GM12878 (cell line): Measurements from ENCODE around the gene TRAF3. TPM values are rescaled to one million over a fixed set of nuclear protein-coding genes. Genes with fewer than 3 reads are reported as not detected.

ENCODE experiments used
- ATAC-seq: fragments of 200-7000 bp; cut with Tn5 transposase; 3 replicates; pipeline ENCODE4 v1.9.1; 2020; ENCODE audit warnings: mild to moderate bottlenecking, moderate library complexity
- BruUV-seq: library from RNA; stranded (reverse); fragments of 400-500 nt; replicated peaks from 2 replicates; lab custom pipeline; 2021; lab: Mats Ljungman, UMichigan
- CTCF ChIA-PET: fragments of 300-600 bp; sonication (Branson Sonifier 250); formaldehyde crosslinking; extraction: SDS; loops from one replicate; lab custom pipeline; 2021; ENCODE audit warnings: inconsistent platforms; lab: Yijun Ruan, JAX
- POLR2A ChIA-PET: fragments of 350-600 bp; formaldehyde crosslinking; extraction: SDS; loops from one replicate; lab custom pipeline; 2021; ENCODE audit warnings: inconsistent platforms; lab: Charles Lee
- RAD21 ChIA-PET: fragments of 300-600 bp; sonication (Branson Sonifier 250); formaldehyde crosslinking; loops from one replicate; lab custom pipeline; 2023; ENCODE audit warnings: antibody characterized with exemption; ENCODE audit not compliant: unreplicated experiment; lab: Charles Lee
- SMC1A ChIA-PET: fragments of 300-600 bp; sonication (Branson Sonifier 250); formaldehyde crosslinking; loops from one replicate; lab custom pipeline; 2023; ENCODE audit not compliant: unreplicated experiment, uncharacterized antibody; lab: Charles Lee
- DNase-seq: peaks from one replicate; pipeline ENCODE4 v3.0.0-alpha.2; 2011; ENCODE audit warnings: low read depth, low spot score
- FAIRE-seq: peaks from 3 replicates; lab custom pipeline; 2011; peaks lifted over from hg19 to GRCh38; lab: Jason Lieb, UNC
- H2AFZ ChIP-seq: 2 replicates; pipeline ENCODE4 v1.6.0; 2011; ENCODE audit warnings: low read depth, low read length, control low read depth; ENCODE audit not compliant: control insufficient read depth
- H3K27ac ChIP-seq: 2 replicates; pipeline ENCODE4 v1.5.1; 2011; ENCODE audit warnings: control low read depth; ENCODE audit not compliant: control insufficient read depth, insufficient read depth
- H3K27me3 ChIP-seq, 2 experiments: replicated peaks in 1 of 2; 2 replicates each; pipeline versions ENCODE4 v1.6.0 to v1.6.1; 2011; ENCODE audit warnings: low read length in 1 of 2; ENCODE audit not compliant: control insufficient read depth in 2 of 2, insufficient read depth in 2 of 2
- H3K36me3 ChIP-seq, 2 experiments: 2 replicates each; pipeline ENCODE4 v1.5.1; 2011; ENCODE audit warnings: low read length in 1 of 2; ENCODE audit not compliant: control insufficient read depth in 2 of 2, insufficient read depth in 2 of 2
- H3K4me1 ChIP-seq: 2 replicates; pipeline ENCODE4 v1.6.1; 2011; ENCODE audit warnings: mild to moderate bottlenecking, low read length, moderate library complexity, mixed read lengths; ENCODE audit not compliant: control insufficient read depth, insufficient read depth
- H3K4me2 ChIP-seq: 2 replicates; pipeline ENCODE4 v1.6.0; 2011; ENCODE audit warnings: control low read depth; ENCODE audit not compliant: control insufficient read depth, insufficient read depth
- H3K4me3 ChIP-seq: fragments of 200-600 bp; sonication (generic); 2 replicates; pipeline ENCODE4 v1.5.1; 2016
- H3K79me2 ChIP-seq: 2 replicates; pipeline ENCODE4 v1.6.0; 2011; ENCODE audit warnings: low read length; ENCODE audit not compliant: control insufficient read depth, insufficient read depth
- H3K9ac ChIP-seq: 2 replicates; pipeline ENCODE4 v1.8.0; 2011; ENCODE audit warnings: low read length, control low read depth, mixed read lengths; ENCODE audit not compliant: control insufficient read depth, insufficient read depth
- H3K9me3 ChIP-seq: replicated peaks from 3 replicates; pipeline ENCODE4 v1.5.1; 2011; ENCODE audit warnings: mild to moderate bottlenecking, low read length; ENCODE audit not compliant: control insufficient read depth, insufficient read depth
- H4K20me1 ChIP-seq: 2 replicates; pipeline ENCODE4 v1.6.0; 2011; ENCODE audit not compliant: control insufficient read depth, insufficient read depth
- EED ChIP-seq: sonication (generic); IDR thresholded peaks from 2 replicates; pipeline ENCODE4 v1.6.1; 2016; ENCODE audit warnings: antibody characterized with exemption, low read depth
- HDGF ChIP-seq: fragments of 450-650 bp; IDR thresholded peaks from 2 replicates; pipeline ENCODE4 v1.6.1; 2016; ENCODE audit warnings: antibody characterized with exemption
- IKZF1 ChIP-seq: fragments of 450-650 bp; conservative IDR thresholded peaks from 2 replicates; pipeline ENCODE4 v1.6.1; 2017; ENCODE audit warnings: antibody characterized with exemption, mild to moderate bottlenecking
- LARP7 ChIP-seq: fragments of 450-650 bp; IDR thresholded peaks from 2 replicates; pipeline ENCODE4 v1.6.1; 2017; ENCODE audit warnings: mild to moderate bottlenecking
- NFYB ChIP-seq: IDR thresholded peaks from 2 replicates; pipeline ENCODE4 v1.6.1; 2011; ENCODE audit warnings: low read depth, mild to moderate bottlenecking, low read length, improper control_type of control experiment, moderate library complexity; ENCODE audit not compliant: insufficient read depth
- NR2C2 ChIP-seq: IDR thresholded peaks from 2 replicates; pipeline ENCODE4 v1.6.1; 2011; ENCODE audit warnings: borderline replicate concordance, low read depth; ENCODE audit not compliant: control insufficient read depth, insufficient read length
- POLR2A ChIP-seq: IDR thresholded peaks from 2 replicates; pipeline ENCODE4 v1.6.1; 2011; ENCODE audit warnings: low read depth, mild to moderate bottlenecking, low read length
- POLR2AphosphoS2 ChIP-seq: IDR thresholded peaks from 2 replicates; pipeline ENCODE4 v1.6.1; 2011; ENCODE audit warnings: low read depth, mild to moderate bottlenecking, low read length, improper control_type of control experiment, moderate library complexity
- POLR2AphosphoS5 ChIP-seq: IDR thresholded peaks from 2 replicates; pipeline ENCODE4 v1.6.1; 2011; ENCODE audit warnings: mild to moderate bottlenecking, low read length, inconsistent platforms
- SMAD5 ChIP-seq: IDR thresholded peaks from 2 replicates; pipeline ENCODE4 v1.6.1; 2016; ENCODE audit warnings: antibody characterized with exemption, low read depth
- SREBF1 ChIP-seq: IDR thresholded peaks from 2 replicates; pipeline ENCODE4 v1.6.1; 2012; ENCODE audit warnings: mild to moderate bottlenecking, low read length
- SUPT20H ChIP-seq: IDR thresholded peaks from 2 replicates; pipeline ENCODE4 v1.6.1; 2011; ENCODE audit warnings: low read depth, mild to moderate bottlenecking, low read length, moderate library complexity, borderline replicate concordance; ENCODE audit not compliant: control insufficient read depth
- WGBS: methylation state at CpG from one replicate; pipeline ENCODE4 v1.1.6; 2016; ENCODE audit warnings: low lambda C conversion rate; ENCODE audit not compliant: insufficient replicate concordance, insufficient coverage; ENCODE audit errors: missing lambda C conversion rate; 5-methylcytosine and 5-hydroxymethylcytosine counted together
- in situ Hi-C: fragments of 300-500 bp; cut with MboI; formaldehyde crosslinking; loops from 9 replicates; pipeline ENCODE4 v1.14.3; 2018; ENCODE audit warnings: mixed read lengths
- intact Hi-C: fragments of 100-400 bp; cut with micrococcal nuclease; formaldehyde crosslinking; loops from one replicate; pipeline ENCODE4 v1.14.2; 2022; ENCODE audit not compliant: unreplicated experiment
- polyA plus RNA-seq, 11 experiments: library from polyadenylated mRNA; depleted of rRNA in 4 of 11; unstranded in 6 of 11; stranded (reverse) in 5 of 11; fragments of >200 nt; fragmentation: Nextera tagmentation in 4 of 11; fragmentation: Illumina TruSeq in 1 of 11; extraction: Ambion mirVana in 4 of 11; extraction: Trizol in 1 of 11; gene quantifications; 1 replicate in 1 of 11; 2 replicates in 10 of 11; pipeline versions ENCODE4 v1.2.1 to v1.2.3, GENCODE V29; 2011 to 2016; ENCODE audit warnings: inconsistent platforms in 2 of 11, missing spikeins in 2 of 11, low read depth in 1 of 11
- total RNA-seq, 4 experiments: library from RNA; depleted of rRNA in 3 of 4; stranded (reverse); fragments of >200 nt in 3 of 4; fragmentation: Illumina TruSeq in 1 of 4; extraction: Trizol in 1 of 4; gene quantifications; 2 replicates each; pipeline versions ENCODE4 v1.2.1 to v1.2.3, GENCODE V29; 2013 to 2021
- TF ChIP-seq, protein P1 (sequence below): IDR thresholded peaks from 2 replicates; pipeline ENCODE4 v1.6.1; 2012; ENCODE audit warnings: low read depth, low read length, improper control_type of control experiment

The TRAF3 gene
- total and polyA plus RNA-seq, 10 of the 15 experiments (the other 5 are each of a cell fraction or from before 2014, with no cell fraction given): 3.0 to 70.1 (median 36.5) TPM

DNA sequence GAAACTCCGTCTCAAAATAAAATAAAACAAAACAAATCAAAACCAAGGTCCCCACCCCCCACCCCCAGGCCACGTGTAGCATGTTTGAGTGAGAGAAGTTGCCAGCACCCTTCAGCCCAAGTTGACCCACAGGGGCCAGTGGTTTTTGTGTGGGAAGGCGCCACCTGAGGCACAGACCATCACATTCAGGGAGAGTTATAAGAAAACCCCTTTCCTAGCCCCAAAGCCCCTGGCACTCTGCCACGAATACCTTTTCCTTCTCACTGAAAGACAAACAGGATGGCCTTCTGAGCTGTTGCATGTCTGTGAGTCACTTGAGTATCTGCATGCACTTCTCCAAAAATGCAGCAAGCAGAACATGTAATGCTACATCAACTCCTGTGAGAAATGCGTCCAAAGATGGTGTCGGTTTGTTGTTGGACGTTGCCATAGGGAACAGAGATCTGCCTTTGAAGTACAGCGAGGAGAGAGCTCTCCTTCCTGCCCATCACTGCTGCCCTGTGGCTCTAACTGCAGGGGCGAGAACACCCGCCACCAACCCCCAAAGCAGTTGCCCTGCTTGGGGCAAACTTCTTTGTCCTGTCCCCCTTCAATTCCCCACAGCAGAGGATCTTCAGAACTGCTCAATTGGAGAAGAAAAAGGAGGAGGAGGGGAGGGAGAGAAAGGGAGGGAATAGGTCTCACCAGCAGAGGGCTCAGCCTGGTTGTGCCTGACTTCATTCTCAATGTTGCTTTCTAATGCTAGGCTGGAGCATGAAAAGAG, 2.7 kb upstream of the TRAF3 start (continued):
- TF ChIP-seq SUPT20H (no peak), LARP7 (peak; percentile 50)
- TF ChIP-seq, protein P1, sequence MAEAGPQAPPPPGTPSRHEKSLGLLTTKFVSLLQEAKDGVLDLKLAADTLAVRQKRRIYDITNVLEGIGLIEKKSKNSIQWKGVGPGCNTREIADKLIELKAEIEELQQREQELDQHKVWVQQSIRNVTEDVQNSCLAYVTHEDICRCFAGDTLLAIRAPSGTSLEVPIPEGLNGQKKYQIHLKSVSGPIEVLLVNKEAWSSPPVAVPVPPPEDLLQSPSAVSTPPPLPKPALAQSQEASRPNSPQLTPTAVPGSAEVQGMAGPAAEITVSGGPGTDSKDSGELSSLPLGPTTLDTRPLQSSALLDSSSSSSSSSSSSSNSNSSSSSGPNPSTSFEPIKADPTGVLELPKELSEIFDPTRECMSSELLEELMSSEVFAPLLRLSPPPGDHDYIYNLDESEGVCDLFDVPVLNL: no peak

- Histone ChIP-seq H3K9ac (peak overlapping the region; percentile 36), H3K4me1 (peaks cover 40% of the 10 kb centered on the region), H3K36me3 (peaks cover 0 to 8% of the 10 kb centered on the region in 2 experiments; a peak in 1 of 4 replicates), H3K4me3 (no peak overlapping the region), H3K27me3 (no peaks in the 10 kb centered on the region), H3K27ac (peak overlapping the region; percentile 89), H3K4me2 (peak overlapping the region; percentile 71), H3K9me3 (no peaks in the 10 kb centered on the region; the same call in 2 of the 3 replicates), H2AFZ (no peak overlapping the region), H3K79me2 (peaks cover 45% of the 10 kb centered on the region), H4K20me1 (no peaks in the 10 kb centered on the region)
- CTCF ChIA-PET: interaction anchor here (0.5 to 5.4 kb wide), 6 partner anchors 9 to 256 kb away, joined by 3 to 107 read pairs (median 4); no protein-coding TSS in a partner anchor
- in situ Hi-C loops (no loop called here), intact Hi-C loops (loop anchor here (5.0 to 10.0 kb wide), 3 partner anchors 126 to 251 kb away; no protein-coding TSS in a partner anchor)
- DNase-seq (no peak), FAIRE-seq (no peak), ATAC-seq (peak; percentile 25)
- SMC1A ChIA-PET: interaction anchor here (0.8 to 7.1 kb wide), 6 partner anchors 9 to 79 kb away, joined by 3 to 119 read pairs (median 3); no protein-coding TSS in a partner anchor
- RAD21 ChIA-PET: interaction anchor here (1.0 to 5.0 kb wide), 6 partner anchors 7 to 80 kb away, joined by 4 to 104 read pairs (median 6); no protein-coding TSS in a partner anchor
- TSS peak; percentile 95 for BruUV-seq
- POLR2A ChIA-PET: interaction anchor here (0.6 to 3.6 kb wide), 4 partner anchors 12 to 82 kb away, joined by 3 to 12 read pairs (median 10); no protein-coding TSS in a partner anchor
- WGBS: 41% methylated on average over 19 of the region's 22 CpGs
- peak; percentile 62; the same call in 1 of the 2 replicates for TF ChIP-seq POLR2A
- TF ChIP-seq IKZF1: 0 out of 2 replicates have a peak, but pooled peaks have one; percentile 19
- TF ChIP-seq POLR2AphosphoS2: 0 out of 2 replicates have a peak, but pooled peaks have one; percentile 19
- TF ChIP-seq EED: 0 out of 2 replicates have a peak, but pooled peaks have one; percentile 7
- peak; percentile 86; the same call in 1 of the 2 replicates for TF ChIP-seq HDGF
- TF ChIP-seq SMAD5: no peak
- TF ChIP-seq NFYB: no peak
- no peak for TF ChIP-seq SREBF1
- no peak for TF ChIP-seq NR2C2
- TF ChIP-seq POLR2AphosphoS5: peak; percentile 67; the same call in 1 of the 2 replicates
Measured at GRCh38 chr14:102775855-102776760, 1.1 kb upstream of the TRAF3 start.
